22Rv1 (cell line): Measurements from ENCODE around the gene ZFYVE21.

Experiments used
- H3K27ac ChIP-seq: fragments of 450-650 bp; 2 replicates; pipeline ENCODE4 v1.5.1; 2017
- CTCF ChIP-seq: fragments of 450-650 bp; IDR thresholded peaks from 2 replicates; pipeline ENCODE4 v1.5.1; 2017; ENCODE audit warnings: mild to moderate bottlenecking
- ZFX ChIP-seq: fragments of 450-650 bp; IDR thresholded peaks from 2 replicates; pipeline ENCODE4 v1.6.1; 2017; ENCODE audit warnings: antibody characterized with exemption, borderline replicate concordance

The ZFYVE21 gene

GRCh38 chr14:103740991-103741689 is 25.5 kb downstream of the ZFYVE21 start:
- TF ChIP-seq CTCF (no peak), ZFX (no peak)
- H3K27ac ChIP-seq, result no peak overlapping the region

GRCh38 chr14:103741876-103742275 is 26.3 kb downstream of the ZFYVE21 start:
- TF ChIP-seq CTCF (no peak), ZFX (no peak)
- H3K27ac ChIP-seq, result no peak overlapping the region

GRCh38 chr14:103742499-103743255 is 27.1 kb downstream of the ZFYVE21 start:
- no peak overlapping the region for H3K27ac ChIP-seq
- TF ChIP-seq ZFX, result no peak
- TF ChIP-seq CTCF, result no peak

DNA sequence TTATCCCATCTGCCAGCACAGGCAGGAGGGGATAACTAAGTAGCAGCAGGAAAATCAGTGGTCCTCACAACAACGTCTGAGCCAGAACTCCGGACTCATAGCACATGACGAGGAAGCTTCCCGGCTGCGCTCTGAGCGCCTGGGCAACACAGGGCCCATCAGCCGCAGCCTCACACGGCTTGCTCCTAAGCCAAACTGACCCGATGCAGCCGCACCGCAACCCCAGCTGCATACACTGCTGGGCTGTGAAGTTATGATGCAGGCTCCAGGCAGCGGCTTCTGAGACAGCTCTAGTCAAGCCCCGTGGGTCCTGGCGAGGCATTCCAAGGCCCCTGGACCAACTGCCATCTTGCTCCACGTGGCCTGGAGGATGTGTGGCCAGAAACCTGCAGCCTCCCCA is 28.1 kb downstream of the ZFYVE21 start:
- H3K27ac ChIP-seq, result no peak overlapping the region
- TF ChIP-seq ZFX (no peak), CTCF (no peak)

DNA sequence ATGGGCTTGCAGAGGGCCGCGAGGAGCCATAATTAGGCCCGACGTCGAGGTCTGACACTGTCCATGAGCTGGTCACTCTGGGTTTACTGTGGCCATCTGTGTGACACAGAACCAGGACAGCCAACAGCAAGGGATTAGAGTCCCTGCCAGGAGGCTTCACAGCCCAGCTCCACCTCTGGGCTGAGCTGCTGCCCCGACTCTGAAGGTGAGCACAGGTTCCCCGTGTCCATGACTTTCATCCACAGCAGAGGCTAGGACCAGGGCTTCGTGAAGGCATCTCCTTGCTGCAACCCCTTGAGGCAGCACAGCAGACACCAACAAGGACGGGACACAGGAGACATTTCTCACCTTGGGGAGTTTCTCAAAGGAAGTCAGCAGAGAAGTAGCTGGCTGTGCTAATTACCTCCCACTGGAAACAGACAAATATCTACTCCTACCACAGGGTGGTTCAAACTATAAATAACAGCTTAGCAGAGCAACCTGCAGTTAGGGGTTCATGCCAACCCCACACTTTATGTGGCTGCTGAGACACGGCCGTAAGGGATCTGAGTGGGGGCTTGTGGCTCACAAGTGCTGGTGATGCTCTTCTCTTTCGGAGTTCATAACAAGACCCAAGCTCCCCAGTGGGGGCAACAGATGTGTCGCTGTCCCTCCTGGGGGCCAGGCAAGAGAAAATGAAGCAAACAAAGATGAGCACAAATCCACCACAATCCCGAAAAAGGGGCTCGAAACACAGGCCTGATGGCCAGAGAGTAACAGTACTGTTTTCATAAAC is 29.2 kb downstream of the ZFYVE21 start:
- no peak for TF ChIP-seq ZFX
- TF ChIP-seq CTCF, result no peak
- H3K27ac ChIP-seq, result no peak overlapping the region

DNA sequence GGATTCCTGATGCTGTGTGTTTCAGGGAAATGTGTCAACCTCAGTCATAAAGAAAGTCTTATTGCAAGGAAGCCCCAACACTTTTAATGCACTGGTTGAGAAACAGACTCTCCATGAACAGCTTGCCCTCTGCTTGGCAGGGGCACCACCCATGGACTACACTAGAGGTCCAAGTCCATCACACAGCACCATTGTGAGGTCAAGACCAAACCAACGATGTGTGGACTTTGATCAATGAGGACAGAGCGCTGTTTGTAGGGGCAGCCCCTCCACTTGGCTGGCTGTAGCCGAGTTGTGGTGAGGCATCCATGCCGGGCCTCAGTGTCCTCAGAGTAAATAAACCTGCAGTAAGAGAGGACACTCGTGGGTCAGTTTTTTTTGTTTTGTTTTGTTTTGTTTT is 29.8 kb downstream of the ZFYVE21 start:
- H3K27ac ChIP-seq, result no peak overlapping the region
- no peak for TF ChIP-seq ZFX
- TF ChIP-seq CTCF, result no peak
